OCI-LY1 (cell line): ENCODE results near the gene EBF3.

Experiments
- H2AFZ ChIP-seq: fragments of 200-600 bp; sonication (generic), shearing (Covaris generic); 2 replicates; pipeline ENCODE4 v1.6.0; 2014; ENCODE audit warnings: antibody characterized with exemption, mild to moderate bottlenecking, low read length
- H3F3A ChIP-seq: fragments of 200-600 bp; sonication (generic), shearing (Covaris generic); 2 replicates; pipeline ENCODE4 v1.6.0; 2014; ENCODE audit warnings: mild to moderate bottlenecking, antibody characterized with exemption, low read length, moderate library complexity; ENCODE audit not compliant: insufficient read depth
- H3K27ac ChIP-seq: fragments of 200-600 bp; sonication (generic); 2 replicates; pipeline ENCODE4 v1.5.1; 2014; ENCODE audit warnings: low read length, mixed run types, mild to moderate bottlenecking, low read depth; ENCODE audit not compliant: poor library complexity, severe bottlenecking
- H3K27me3 ChIP-seq: fragments of 200-600 bp; sonication (generic); 2 replicates; pipeline ENCODE4 v1.6.0; 2014; ENCODE audit warnings: antibody characterized with exemption, mild to moderate bottlenecking, low read length, moderate library complexity; ENCODE audit not compliant: insufficient read depth
- H3K36me3 ChIP-seq: fragments of 200-600 bp; sonication (generic); 2 replicates; pipeline ENCODE4 v1.6.1; 2014; ENCODE audit warnings: mild to moderate bottlenecking, antibody characterized with exemption, low read length, moderate library complexity, mixed read lengths; ENCODE audit not compliant: insufficient read depth
- H3K4me1 ChIP-seq: fragments of 200-600 bp; sonication (generic); 2 replicates; pipeline ENCODE4 v1.5.1; 2014; ENCODE audit warnings: mild to moderate bottlenecking, low read length, moderate library complexity; ENCODE audit not compliant: insufficient read depth, severe bottlenecking
- H3K4me2 ChIP-seq: fragments of 200-600 bp; sonication (generic), shearing (Covaris generic); 2 replicates; pipeline ENCODE4 v1.6.1; 2014; ENCODE audit warnings: low read length
- H3K4me3 ChIP-seq: fragments of 200-600 bp; sonication (generic); 2 replicates; pipeline ENCODE4 v1.5.1; 2014; ENCODE audit warnings: low read length, low read depth, mild to moderate bottlenecking, mixed read lengths; ENCODE audit not compliant: poor library complexity, severe bottlenecking
- H3K79me2 ChIP-seq: fragments of 200-600 bp; shearing (Covaris generic); 2 replicates; pipeline ENCODE4 v1.6.1; 2016; ENCODE audit warnings: mixed run types, low read length, mixed read lengths; ENCODE audit not compliant: insufficient read depth
- H3K9ac ChIP-seq: fragments of 200-600 bp; sonication (generic), shearing (Covaris generic); 2 replicates; pipeline ENCODE4 v1.6.1; 2014; ENCODE audit warnings: mild to moderate bottlenecking, low read length, mixed read lengths
- H3K9me2 ChIP-seq: fragments of 200-600 bp; sonication (generic), shearing (Covaris generic); 2 replicates; pipeline ENCODE4 v1.6.1; 2014; ENCODE audit warnings: low read depth, mild to moderate bottlenecking, low read length, mixed read lengths
- H3K9me3 ChIP-seq: fragments of 200-600 bp; shearing (Covaris generic); 2 replicates; pipeline ENCODE4 v1.6.1; 2014; ENCODE audit warnings: low read length, mixed read lengths
- H4K20me1 ChIP-seq: fragments of 200-600 bp; sonication (generic), shearing (Covaris generic); 2 replicates; pipeline ENCODE4 v1.6.0; 2016; ENCODE audit warnings: mild to moderate bottlenecking, low read length; ENCODE audit not compliant: insufficient read depth
- CTCF ChIP-seq: fragments of 200-600 bp; sonication (generic), shearing (Covaris generic); IDR thresholded peaks from 2 replicates; pipeline ENCODE4 v1.5.1; 2017; ENCODE audit warnings: mild to moderate bottlenecking, antibody characterized with exemption, low read length, moderate library complexity, mixed read lengths
- EZH2 ChIP-seq: fragments of 200-600 bp; sonication (generic), shearing (Covaris generic); IDR thresholded peaks from 2 replicates; pipeline ENCODE4 v1.8.0; 2017; ENCODE audit warnings: borderline replicate concordance, mixed run types, mild to moderate bottlenecking, antibody characterized with exemption, low read length, moderate library complexity, mixed read lengths

EBF3 gene

GRCh38 chr10:129841071-129841470 is 123.0 kb downstream of the EBF3 start:
- H2AFZ ChIP-seq: no peak overlapping the region
- no peaks in the 10 kb centered on the region for H4K20me1 ChIP-seq
- H3K27ac ChIP-seq: no peak overlapping the region
- no peaks in the 10 kb centered on the region for H3K27me3 ChIP-seq
- H3K9me3 ChIP-seq: no peaks in the 10 kb centered on the region
- H3K4me2 ChIP-seq: no peak overlapping the region
- H3F3A ChIP-seq: no peaks in the 10 kb centered on the region
- H3K9me2 ChIP-seq: no peaks in the 10 kb centered on the region
- no peaks in the 10 kb centered on the region for H3K36me3 ChIP-seq
- H3K4me3 ChIP-seq: no peak overlapping the region
- H3K4me1 ChIP-seq: no peaks in the 10 kb centered on the region
- H3K79me2 ChIP-seq: no peaks in the 10 kb centered on the region
- H3K9ac ChIP-seq: no peak overlapping the region
- TF ChIP-seq EZH2 (no peak), CTCF (no peak)

GRCh38 chr10:129840196-129840590 is 123.9 kb downstream of the EBF3 start:
- Histone ChIP-seq H3K9ac (no peak overlapping the region), H3K4me3 (no peak overlapping the region), H3K4me2 (no peak overlapping the region), H3K27ac (no peak overlapping the region), H3K4me1 (no peaks in the 10 kb centered on the region), H3K27me3 (no peaks in the 10 kb centered on the region), H3K36me3 (no peaks in the 10 kb centered on the region), H3K9me3 (no peaks in the 10 kb centered on the region), H4K20me1 (no peaks in the 10 kb centered on the region), H3K79me2 (no peaks in the 10 kb centered on the region), H3F3A (no peaks in the 10 kb centered on the region), H3K9me2 (no peaks in the 10 kb centered on the region), H2AFZ (no peak overlapping the region)
- TF ChIP-seq CTCF: no peak
- TF ChIP-seq EZH2: no peak

GRCh38 chr10:129839285-129840195 is 124.5 kb downstream of the EBF3 start:
- H4K20me1 ChIP-seq: no peaks in the 10 kb centered on the region
- no peaks in the 10 kb centered on the region for H3K79me2 ChIP-seq
- H3K4me2 ChIP-seq: no peak overlapping the region
- no peak overlapping the region for H3K9ac ChIP-seq
- H3K4me1 ChIP-seq: no peaks in the 10 kb centered on the region
- no peaks in the 10 kb centered on the region for H3K9me2 ChIP-seq
- no peaks in the 10 kb centered on the region for H3F3A ChIP-seq
- no peaks in the 10 kb centered on the region for H3K27me3 ChIP-seq
- H2AFZ ChIP-seq: no peak overlapping the region
- no peaks in the 10 kb centered on the region for H3K9me3 ChIP-seq
- no peak overlapping the region for H3K27ac ChIP-seq
- H3K4me3 ChIP-seq: no peak overlapping the region
- H3K36me3 ChIP-seq: no peaks in the 10 kb centered on the region
- TF ChIP-seq EZH2 (no peak), CTCF (no peak)
